ENCODE results near the gene RERE. TPM values are rescaled to one million over a fixed set of nuclear protein-coding genes. Genes with fewer than 3 reads are reported as not detected.
A peak's percentile ranks its signal among the peaks of the same experiment; 100 is the strongest.

The RERE gene
- polyA plus RNA-seq, 2 donors, result 14.0 to 24.4 TPM

DNA sequence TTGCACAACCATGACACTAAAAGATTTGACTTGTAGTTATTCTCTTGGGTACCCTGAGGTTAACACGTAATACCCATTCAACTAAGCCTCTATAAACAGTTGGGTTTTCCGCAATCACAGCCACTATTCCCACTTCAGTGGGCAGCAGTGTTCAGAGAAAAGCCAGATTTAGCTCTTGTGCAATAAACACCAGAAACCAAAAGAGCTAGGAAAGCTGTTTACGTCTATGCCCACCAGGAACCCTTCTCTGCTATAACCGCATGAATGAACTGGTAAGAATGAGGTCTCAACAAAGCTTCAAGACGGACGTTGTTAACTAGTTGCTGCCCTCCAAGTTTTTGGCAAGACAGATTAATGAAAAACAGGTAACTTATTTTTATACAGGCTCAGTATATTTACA is 398.3 kb downstream of the RERE start:
- WGBS, 2 donors, result 47 to 62% methylated on average over 6 of the region's 6 CpGs
- Histone ChIP-seq H3K4me3 (ENCODE audit: low read depth in 1 of 2, low read length in 2 of 2) (no peak overlapping the region), H3K27ac (ENCODE audit: low read depth in 2 of 2, low read length in 1 of 2) (no peak overlapping the region), H3K9me3 (ENCODE audit: control insufficient read depth in 2 of 2, insufficient read depth in 1 of 2, low read depth in 1 of 2, low read length in 1 of 2) (no peaks in the 10 kb centered on the region), H3K36me3 (ENCODE audit: control insufficient read depth in 2 of 2, insufficient read depth in 2 of 2, low read length in 1 of 2) (peaks cover 0 to 7% of the 10 kb centered on the region in 2 donors), H3K4me1 (ENCODE audit: control insufficient read depth in 2 of 2, insufficient read depth in 2 of 2, low read length in 1 of 2) (peaks cover 0 to 6% of the 10 kb centered on the region in 2 donors), H3K27me3 (ENCODE audit: control insufficient read depth in 1 of 2, insufficient read depth in 2 of 2, low read length in 2 of 2) (no peaks in the 10 kb centered on the region)

DNA sequence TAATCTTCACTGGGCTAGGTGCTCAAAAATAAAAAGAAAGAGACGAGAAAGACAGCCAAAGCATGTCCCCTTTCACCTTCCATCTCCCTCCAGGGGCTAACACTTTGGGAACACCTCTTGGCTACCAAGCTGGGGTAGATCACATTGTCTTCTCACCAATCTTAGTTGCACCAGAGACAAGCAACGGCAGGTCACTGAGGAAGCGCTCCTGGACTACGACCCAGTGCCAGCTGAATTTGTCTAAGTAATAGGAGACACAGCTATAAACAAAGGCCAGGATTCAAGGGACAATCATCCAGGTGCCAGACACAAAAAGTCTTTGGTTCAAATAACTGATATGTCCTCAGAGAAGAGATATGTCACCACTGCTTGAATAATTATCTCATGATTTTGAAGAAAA is 399.1 kb downstream of the RERE start:
- H3K4me1 ChIP-seq (ENCODE audit: control insufficient read depth in 2 of 2, insufficient read depth in 2 of 2, low read length in 1 of 2), result peaks cover 2 to 6% of the 10 kb centered on the region in 2 donors
- H3K27ac ChIP-seq (ENCODE audit: low read depth in 2 of 2, low read length in 1 of 2), result peak overlapping the region in 1 of 2 donors; percentile 20
- peaks cover 0 to 9% of the 10 kb centered on the region in 2 donors for H3K36me3 ChIP-seq (ENCODE audit: control insufficient read depth in 2 of 2, insufficient read depth in 2 of 2, low read length in 1 of 2)
- no peaks in the 10 kb centered on the region for H3K27me3 ChIP-seq (ENCODE audit: control insufficient read depth in 1 of 2, insufficient read depth in 2 of 2, low read length in 2 of 2)
- H3K4me3 ChIP-seq (ENCODE audit: low read depth in 1 of 2, low read length in 2 of 2), result no peak overlapping the region
- WGBS, 2 donors, result 62 to 72% methylated on average over 4 of the region's 4 CpGs
- H3K9me3 ChIP-seq (ENCODE audit: control insufficient read depth in 2 of 2, insufficient read depth in 1 of 2, low read depth in 1 of 2, low read length in 1 of 2), result no peaks in the 10 kb centered on the region

- H3K27ac ChIP-seq (ENCODE audit: low read depth in 2 of 2, low read length in 1 of 2), result peak overlapping the region in 1 of 2 donors; percentile 37
Measured at GRCh38 chr1:8417625-8418024, 399.8 kb downstream of the RERE start.

GRCh38 chr1:8416881-8417280 is 400.6 kb downstream of the RERE start:
- peaks cover 0 to 9% of the 10 kb centered on the region in 2 donors for H3K36me3 ChIP-seq (ENCODE audit: control insufficient read depth in 2 of 2, insufficient read depth in 2 of 2, low read length in 1 of 2)
- H3K9me3 ChIP-seq (ENCODE audit: control insufficient read depth in 2 of 2, insufficient read depth in 1 of 2, low read depth in 1 of 2, low read length in 1 of 2), result no peaks in the 10 kb centered on the region
- 41 to 48% methylated on average over 3 of the region's 3 CpGs for WGBS, 2 donors
- peaks cover 2 to 6% of the 10 kb centered on the region in 2 donors for H3K4me1 ChIP-seq (ENCODE audit: control insufficient read depth in 2 of 2, insufficient read depth in 2 of 2, low read length in 1 of 2)
- no peaks in the 10 kb centered on the region for H3K27me3 ChIP-seq (ENCODE audit: control insufficient read depth in 1 of 2, insufficient read depth in 2 of 2, low read length in 2 of 2)
- no peak overlapping the region for H3K4me3 ChIP-seq (ENCODE audit: low read depth in 1 of 2, low read length in 2 of 2)
- H3K27ac ChIP-seq (ENCODE audit: low read depth in 2 of 2, low read length in 1 of 2), result peak overlapping the region in 1 of 2 donors; percentile 31

More at GRCh38 chr1:8417625-8418024, 399.8 kb downstream of the RERE start:
- Histone ChIP-seq H3K9me3 (ENCODE audit: control insufficient read depth in 2 of 2, insufficient read depth in 1 of 2, low read depth in 1 of 2, low read length in 1 of 2) (no peaks in the 10 kb centered on the region), H3K4me1 (ENCODE audit: control insufficient read depth in 2 of 2, insufficient read depth in 2 of 2, low read length in 1 of 2) (peaks cover 2 to 6% of the 10 kb centered on the region in 2 donors), H3K4me3 (ENCODE audit: low read depth in 1 of 2, low read length in 2 of 2) (no peak overlapping the region), H3K27me3 (ENCODE audit: control insufficient read depth in 1 of 2, insufficient read depth in 2 of 2, low read length in 2 of 2) (no peaks in the 10 kb centered on the region), H3K36me3 (ENCODE audit: control insufficient read depth in 2 of 2, insufficient read depth in 2 of 2, low read length in 1 of 2) (peaks cover 0 to 9% of the 10 kb centered on the region in 2 donors)
- 69 to 70% methylated on average over 5 of the region's 5 CpGs for WGBS, 2 donors

GRCh38 chr1:8415526-8416278 is 401.7 kb downstream of the RERE start:
- H3K27me3 ChIP-seq (ENCODE audit: control insufficient read depth in 1 of 2, insufficient read depth in 2 of 2, low read length in 2 of 2), result no peaks in the 10 kb centered on the region
- peak overlapping the region in 1 of 2 donors; percentile 7 for H3K4me3 ChIP-seq (ENCODE audit: low read depth in 1 of 2, low read length in 2 of 2)
- peaks cover 2 to 6% of the 10 kb centered on the region in 2 donors for H3K4me1 ChIP-seq (ENCODE audit: control insufficient read depth in 2 of 2, insufficient read depth in 2 of 2, low read length in 1 of 2)
- no peaks in the 10 kb centered on the region for H3K9me3 ChIP-seq (ENCODE audit: control insufficient read depth in 2 of 2, insufficient read depth in 1 of 2, low read depth in 1 of 2, low read length in 1 of 2)
- WGBS, 2 donors, result 49 to 53% methylated on average over 7 of the region's 7 CpGs
- no peak overlapping the region for H3K27ac ChIP-seq (ENCODE audit: low read depth in 2 of 2, low read length in 1 of 2)
- H3K36me3 ChIP-seq (ENCODE audit: control insufficient read depth in 2 of 2, insufficient read depth in 2 of 2, low read length in 1 of 2), result peaks cover 0 to 9% of the 10 kb centered on the region in 2 donors

DNA sequence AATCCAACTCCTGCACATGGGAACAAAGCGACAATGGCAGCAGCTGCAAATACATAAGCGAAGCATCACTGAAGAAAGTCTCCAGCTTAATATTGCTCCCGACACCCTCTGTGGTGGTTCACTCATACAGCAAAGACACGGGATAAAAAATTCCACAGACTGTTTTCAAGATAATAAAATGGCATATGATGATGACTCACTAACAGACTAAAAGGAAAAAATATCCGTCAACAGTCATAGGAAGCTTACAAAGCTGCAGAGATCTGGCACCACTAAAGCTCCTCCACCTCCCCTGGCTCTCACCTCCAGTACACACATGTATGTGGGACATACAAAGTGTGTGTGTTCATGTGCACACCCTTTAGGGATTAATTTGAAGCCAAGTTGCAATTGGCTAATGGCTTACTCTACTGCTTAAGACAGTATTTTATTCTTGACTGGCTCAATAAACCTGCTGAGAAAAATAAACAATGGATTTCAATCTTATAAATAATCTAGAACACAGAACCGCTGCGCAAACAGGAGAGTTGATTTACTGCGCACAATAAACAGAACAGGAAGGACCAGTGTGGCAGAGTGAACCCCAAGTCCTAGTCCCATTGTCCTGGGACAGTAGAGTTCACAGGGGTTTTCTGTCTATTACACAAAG is 405.1 kb downstream of the RERE start:
- Histone ChIP-seq H3K4me1 (ENCODE audit: control insufficient read depth in 2 of 2, insufficient read depth in 2 of 2, low read length in 1 of 2) (peaks cover 4 to 6% of the 10 kb centered on the region in 2 donors), H3K27me3 (ENCODE audit: control insufficient read depth in 1 of 2, insufficient read depth in 2 of 2, low read length in 2 of 2) (no peaks in the 10 kb centered on the region), H3K36me3 (ENCODE audit: control insufficient read depth in 2 of 2, insufficient read depth in 2 of 2, low read length in 1 of 2) (peaks cover 0 to 2% of the 10 kb centered on the region in 2 donors), H3K4me3 (ENCODE audit: low read depth in 1 of 2, low read length in 2 of 2) (no peak overlapping the region), H3K9me3 (ENCODE audit: control insufficient read depth in 2 of 2, insufficient read depth in 1 of 2, low read depth in 1 of 2, low read length in 1 of 2) (no peaks in the 10 kb centered on the region), H3K27ac (ENCODE audit: low read depth in 2 of 2, low read length in 1 of 2) (peak overlapping the region; percentile 75 to 81)
- 39 to 43% methylated on average over 8 of the region's 8 CpGs for WGBS, 2 donors

DNA sequence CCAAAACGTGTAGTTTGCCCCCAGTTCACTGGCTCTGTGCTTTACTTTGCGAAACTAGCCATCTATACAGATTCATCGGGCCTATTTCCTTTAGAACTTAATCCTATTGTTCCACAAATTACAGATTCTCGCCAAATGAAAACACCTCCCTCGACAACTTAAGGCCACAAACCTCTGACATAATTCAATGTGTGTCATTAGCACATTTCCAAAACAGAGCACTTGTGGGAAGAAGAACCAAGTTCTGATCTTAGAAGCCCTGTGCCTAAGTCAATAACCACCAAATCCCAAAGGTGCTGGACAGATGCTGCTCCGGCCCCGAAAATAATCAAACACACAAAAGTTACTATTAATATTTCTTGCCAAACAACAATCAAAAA is 405.6 kb downstream of the RERE start:
- peaks cover 4 to 6% of the 10 kb centered on the region in 2 donors for H3K4me1 ChIP-seq (ENCODE audit: control insufficient read depth in 2 of 2, insufficient read depth in 2 of 2, low read length in 1 of 2)
- peak overlapping the region; percentile 75 to 81 for H3K27ac ChIP-seq (ENCODE audit: low read depth in 2 of 2, low read length in 1 of 2)
- no peaks in the 10 kb centered on the region for H3K27me3 ChIP-seq (ENCODE audit: control insufficient read depth in 1 of 2, insufficient read depth in 2 of 2, low read length in 2 of 2)
- H3K36me3 ChIP-seq (ENCODE audit: control insufficient read depth in 2 of 2, insufficient read depth in 2 of 2, low read length in 1 of 2), result peaks cover 0 to 2% of the 10 kb centered on the region in 2 donors
- 36 to 47% methylated on average over 7 of the region's 7 CpGs for whole genome bisulfite sequencing, 2 donors
- no peaks in the 10 kb centered on the region for H3K9me3 ChIP-seq (ENCODE audit: control insufficient read depth in 2 of 2, insufficient read depth in 1 of 2, low read depth in 1 of 2, low read length in 1 of 2)
- H3K4me3 ChIP-seq (ENCODE audit: low read depth in 1 of 2, low read length in 2 of 2), result no peak overlapping the region

DNA sequence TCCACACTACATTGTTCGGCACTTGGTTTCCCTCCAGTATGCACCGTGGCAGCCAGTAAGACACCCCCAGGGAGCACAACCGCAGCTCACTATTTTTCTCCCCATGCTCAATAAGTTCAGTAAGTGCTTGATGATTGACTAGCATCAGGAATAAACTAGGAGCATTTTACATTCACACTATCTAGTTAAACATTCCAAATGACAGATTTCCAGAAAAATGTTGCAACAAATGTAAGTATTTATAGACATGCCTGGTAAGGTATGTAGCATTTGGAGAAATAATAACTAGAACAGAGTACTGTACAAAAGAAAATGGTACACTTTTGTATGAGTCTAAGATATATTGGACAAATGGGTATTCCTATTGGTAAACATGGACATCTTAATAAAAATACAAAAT is 406.6 kb downstream of the RERE start:
- H3K27ac ChIP-seq (ENCODE audit: low read depth in 2 of 2, low read length in 1 of 2), result no peak overlapping the region
- peaks cover 0 to 2% of the 10 kb centered on the region in 2 donors for H3K36me3 ChIP-seq (ENCODE audit: control insufficient read depth in 2 of 2, insufficient read depth in 2 of 2, low read length in 1 of 2)
- WGBS, 2 donors, result 86 to 91% methylated on average over 3 of the region's 3 CpGs
- no peaks in the 10 kb centered on the region for H3K27me3 ChIP-seq (ENCODE audit: control insufficient read depth in 1 of 2, insufficient read depth in 2 of 2, low read length in 2 of 2)
- H3K4me1 ChIP-seq (ENCODE audit: control insufficient read depth in 2 of 2, insufficient read depth in 2 of 2, low read length in 1 of 2), result peaks cover 4 to 6% of the 10 kb centered on the region in 2 donors
- H3K4me3 ChIP-seq (ENCODE audit: low read depth in 1 of 2, low read length in 2 of 2), result no peak overlapping the region
- H3K9me3 ChIP-seq (ENCODE audit: control insufficient read depth in 2 of 2, insufficient read depth in 1 of 2, low read depth in 1 of 2, low read length in 1 of 2), result no peaks in the 10 kb centered on the region

DNA sequence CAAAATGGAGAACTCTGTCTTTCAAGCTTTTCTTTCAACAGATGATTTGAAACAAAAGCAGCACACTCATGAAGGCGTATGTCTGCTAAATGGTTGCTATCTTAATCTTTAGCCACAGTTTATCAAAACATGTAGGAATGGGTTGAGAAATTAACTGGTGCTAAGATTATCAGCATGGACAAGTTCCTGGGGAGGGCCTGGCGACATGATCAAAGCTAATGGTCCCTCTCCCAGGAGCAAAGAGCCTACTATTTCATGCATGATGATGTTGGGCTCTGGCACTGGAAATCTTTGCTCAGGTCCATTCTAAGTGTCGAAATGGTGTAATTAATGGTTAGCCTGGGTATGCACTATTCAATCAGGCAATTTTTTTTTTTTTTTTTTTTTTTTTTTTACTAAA is 407.8 kb downstream of the RERE start:
- Histone ChIP-seq H3K27me3 (ENCODE audit: control insufficient read depth in 1 of 2, insufficient read depth in 2 of 2, low read length in 2 of 2) (no peaks in the 10 kb centered on the region), H3K9me3 (ENCODE audit: control insufficient read depth in 2 of 2, insufficient read depth in 1 of 2, low read depth in 1 of 2, low read length in 1 of 2) (no peaks in the 10 kb centered on the region), H3K27ac (ENCODE audit: low read depth in 2 of 2, low read length in 1 of 2) (peak overlapping the region; percentile 42 to 69), H3K4me3 (ENCODE audit: low read depth in 1 of 2, low read length in 2 of 2) (no peak overlapping the region), H3K4me1 (ENCODE audit: control insufficient read depth in 2 of 2, insufficient read depth in 2 of 2, low read length in 1 of 2) (peaks cover 4 to 6% of the 10 kb centered on the region in 2 donors), H3K36me3 (ENCODE audit: control insufficient read depth in 2 of 2, insufficient read depth in 2 of 2, low read length in 1 of 2) (peaks cover 0 to 2% of the 10 kb centered on the region in 2 donors)
- WGBS, 2 donors, result 57 to 71% methylated on average over 3 of the region's 3 CpGs
